HG02840 (cell line): Measurements from ENCODE around the gene KASH5.

Experiments used
- ATAC-seq: cut with Tn5 transposase; IDR thresholded peaks from one replicate; pipeline ENCODE4 v1.9.1; 2021; ENCODE audit warnings: mild to moderate bottlenecking, moderate library complexity, moderate number of reproducible peaks; ENCODE audit not compliant: unreplicated experiment, low FRiP score

The KASH5 gene

GRCh38 chr19:49419173-49419572, 31.1 kb downstream of the KASH5 start:
- no peak for ATAC-seq

GRCh38 chr19:49420227-49420626, 32.2 kb downstream of the KASH5 start:
- no peak for ATAC-seq

GRCh38 chr19:49421039-49421877, 33.2 kb downstream of the KASH5 start:
- no peak for ATAC-seq

GRCh38 chr19:49421878-49422202, 33.8 kb downstream of the KASH5 start:
- ATAC-seq: no peak

GRCh38 chr19:49422407-49423070, 34.5 kb downstream of the KASH5 start:
- ATAC-seq: no peak

- no peak for ATAC-seq
These were observed 35.3 kb downstream of the KASH5 start, which contains the start of gene PTH2 for GRCh38 chr19:49423071-49423984. Gene PTH2 (minus strand): TSS chr19:49423441. CDS start chr19:49423339, 102 bp downstream.

GRCh38 chr19:49423985-49424303, 35.9 kb downstream of the KASH5 start:
- no peak for ATAC-seq

GRCh38 chr19:49425178-49425577, 37.1 kb downstream of the KASH5 start, which contains the start of gene GFY:
Gene GFY (plus strand): TSS chr19:49425388. CDS start chr19:49426431, 1,043 bp downstream.
- no peak for ATAC-seq

- ATAC-seq: no peak
These were observed 38.0 kb downstream of the KASH5 start for GRCh38 chr19:49425922-49426592.

GRCh38 chr19:49427339-49427738, 39.3 kb downstream of the KASH5 start:
- ATAC-seq: no peak

- ATAC-seq: no peak
These were observed 40.0 kb downstream of the KASH5 start for GRCh38 chr19:49427855-49428546.

- no peak for ATAC-seq
These were observed 40.8 kb downstream of the KASH5 start for GRCh38 chr19:49428547-49429451.

GRCh38 chr19:49430172-49430677, 42.2 kb downstream of the KASH5 start:
- no peak for ATAC-seq

- no peak for ATAC-seq
These were observed 42.8 kb downstream of the KASH5 start for GRCh38 chr19:49430678-49431329.

GRCh38 chr19:49431330-49431749, 43.3 kb downstream of the KASH5 start:
- no peak for ATAC-seq

- ATAC-seq: no peak
These were observed 44.4 kb downstream of the KASH5 start for GRCh38 chr19:49432141-49433073.
